HS-27A (cell line): ENCODE data around the gene ZNF526.

Experiments
- DNase-seq: peaks from one replicate; pipeline ENCODE4 v3.0.0-alpha.2; 2012; ENCODE audit warnings: low read depth, missing footprints

ZNF526 gene

GRCh38 chr19:42219812-42220750, at the start of gene ZNF526:
Gene ZNF526 (plus strand): TSS chr19:42220312. CDS start chr19:42224404, 4,092 bp downstream.
- peak; percentile 100 for DNase-seq

- DNase-seq = no peak
Measured at GRCh38 chr19:42170715-42171114, 49.4 kb upstream of the ZNF526 start.

- no peak for DNase-seq
Measured at GRCh38 chr19:42172261-42172660, 47.9 kb upstream of the ZNF526 start.

- no peak for DNase-seq
Measured at GRCh38 chr19:42173695-42174094, 46.4 kb upstream of the ZNF526 start.

- DNase-seq = no peak
Measured at GRCh38 chr19:42174188-42174587, 45.9 kb upstream of the ZNF526 start.

- DNase-seq = no peak
Measured at GRCh38 chr19:42174958-42175734, 45.0 kb upstream of the ZNF526 start.

- no peak for DNase-seq
Measured at GRCh38 chr19:42175952-42176648, 44.0 kb upstream of the ZNF526 start.

GRCh38 chr19:42176649-42176989, 43.5 kb upstream of the ZNF526 start:
- no peak for DNase-seq

- DNase-seq = peak; percentile 53
Measured at GRCh38 chr19:42176990-42177685, 43.0 kb upstream of the ZNF526 start.

GRCh38 chr19:42177686-42178019, 42.5 kb upstream of the ZNF526 start:
- DNase-seq = no peak

GRCh38 chr19:42178791-42179674, 41.1 kb upstream of the ZNF526 start:
- DNase-seq = no peak

GRCh38 chr19:42184401-42184861, 35.7 kb upstream of the ZNF526 start:
- DNase-seq = peak; percentile 97

GRCh38 chr19:42185277-42185676, 34.8 kb upstream of the ZNF526 start:
- no peak for DNase-seq

- no peak for DNase-seq
Measured at GRCh38 chr19:42188665-42189064, 31.4 kb upstream of the ZNF526 start.

GRCh38 chr19:42189133-42189532, 31.0 kb upstream of the ZNF526 start:
- DNase-seq = no peak

GRCh38 chr19:42191330-42191729, 28.8 kb upstream of the ZNF526 start:
- DNase-seq = no peak

GRCh38 chr19:42191855-42192254, 28.3 kb upstream of the ZNF526 start:
- DNase-seq = peak; percentile 92

- no peak for DNase-seq
Measured at GRCh38 chr19:42193294-42193693, 26.8 kb upstream of the ZNF526 start.

GRCh38 chr19:42193706-42194105, 26.4 kb upstream of the ZNF526 start:
- DNase-seq = no peak
